GM10248 (cell line): ENCODE data around the gene CDKAL1.

ENCODE experiments used
- CTCF ChIA-PET: fragments of 300-600 bp; sonication (Branson Sonifier 250); formaldehyde crosslinking; extraction: SDS; loops from one replicate; lab custom pipeline; 2021; ENCODE audit warnings: antibody characterized with exemption; lab: Yijun Ruan, JAX
- POLR2A ChIA-PET: fragments of 350-650 bp; sonication (Branson Sonifier 250); formaldehyde crosslinking; extraction: SDS; loops from one replicate; lab custom pipeline; 2020; ENCODE audit warnings: antibody characterized with exemption; lab: Yijun Ruan, JAX
- DNase-seq: peaks from one replicate; pipeline ENCODE4 v3.0.0; 2012; ENCODE audit errors: extremely low spot score
- CTCF ChIP-seq: IDR thresholded peaks from 2 replicates; pipeline ENCODE4 v1.5.1; 2012; ENCODE audit warnings: mild to moderate bottlenecking, low read depth; ENCODE audit errors: extremely low read depth, missing control alignments, control extremely low read depth

The CDKAL1 gene

GRCh38 chr6:21104288-21104687 is 570.0 kb downstream of the CDKAL1 start:
- CTCF ChIA-PET = interaction anchor here (1.1 to 1.5 kb wide), 2 partner anchors 8 to 10 kb away, joined by 3 to 4 read pairs; no protein-coding TSS in a partner anchor
- TF ChIP-seq CTCF = no peak
- POLR2A ChIA-PET = no interaction called here
- no peak for DNase-seq

- no peak for DNase-seq
- CTCF ChIA-PET = no interaction called here
- no peak for TF ChIP-seq CTCF
- POLR2A ChIA-PET = no interaction called here
These were observed 573.5 kb downstream of the CDKAL1 start for GRCh38 chr6:21107796-21108195.

- no peak for TF ChIP-seq CTCF
- ChIA-PET CTCF (interaction anchor here (1.0 to 1.6 kb wide), 2 partner anchors 17 to 20 kb away, joined by 3 read pairs; no protein-coding TSS in a partner anchor), POLR2A (no interaction called here)
- DNase-seq = no peak
These were observed 575.3 kb downstream of the CDKAL1 start for GRCh38 chr6:21109391-21110178.

- CTCF ChIA-PET = interaction anchor here (1.6 kb wide), 1 partner anchor 19 kb away, joined by 3 read pairs; no protein-coding TSS in a partner anchor
- POLR2A ChIA-PET = no interaction called here
- no peak for TF ChIP-seq CTCF
- DNase-seq = no peak
These were observed 576.4 kb downstream of the CDKAL1 start for GRCh38 chr6:21110684-21111083.

- DNase-seq = no peak
- no peak for TF ChIP-seq CTCF
- ChIA-PET CTCF (no interaction called here), POLR2A (no interaction called here)
These were observed 577.0 kb downstream of the CDKAL1 start for GRCh38 chr6:21111093-21111725.

- ChIA-PET CTCF (no interaction called here), POLR2A (no interaction called here)
- DNase-seq = no peak
- no peak for TF ChIP-seq CTCF
These were observed 580.9 kb downstream of the CDKAL1 start for GRCh38 chr6:21115111-21115510.
